H9 (cell line): ENCODE measurements around the gene TCF7L2. TPM values are rescaled to one million over a fixed set of nuclear protein-coding genes. Genes with fewer than 3 reads are reported as not detected.

ENCODE experiments used
- DNase-seq: peaks from one replicate; pipeline ENCODE4 v3.0.0-alpha.2; 2017
- H2AFZ ChIP-seq: one replicate; pipeline ENCODE4 v1.6.1; 2013; ENCODE audit warnings: mild to moderate bottlenecking, low read length, control low read depth, moderate library complexity
- H2AK5ac ChIP-seq: 2 replicates; pipeline ENCODE4 v1.6.1; 2013; ENCODE audit warnings: low read length, control low read depth, mixed read lengths; ENCODE audit not compliant: insufficient read length
- H2BK120ac ChIP-seq: one replicate; pipeline ENCODE4 v1.6.1; 2013; ENCODE audit warnings: low read depth, mild to moderate bottlenecking, low read length, control low read depth, inconsistent platforms; ENCODE audit not compliant: poor library complexity, severe bottlenecking
- H2BK12ac ChIP-seq: 2 replicates; pipeline ENCODE4 v1.6.1; 2013; ENCODE audit warnings: low read length, control low read depth, mixed read lengths, low read depth; ENCODE audit not compliant: insufficient read length
- H2BK15ac ChIP-seq: 2 replicates; pipeline ENCODE4 v1.6.1; 2013; ENCODE audit warnings: low read depth, low read length, control low read depth
- H2BK20ac ChIP-seq: one replicate; pipeline ENCODE4 v1.6.1; 2013; ENCODE audit warnings: low read depth, mild to moderate bottlenecking, low read length, control low read depth, inconsistent platforms; ENCODE audit not compliant: poor library complexity, severe bottlenecking
- H2BK5ac ChIP-seq: 2 replicates; pipeline ENCODE4 v1.6.1; 2013; ENCODE audit warnings: low read length, control low read depth, mixed read lengths; ENCODE audit not compliant: insufficient read length
- H3K14ac ChIP-seq: 2 replicates; pipeline ENCODE4 v1.6.1; 2013; ENCODE audit warnings: low read length, control low read depth; ENCODE audit not compliant: insufficient read depth
- H3K18ac ChIP-seq: 2 replicates; pipeline ENCODE4 v1.6.1; 2013; ENCODE audit warnings: low read depth, mild to moderate bottlenecking, mixed read lengths, low read length, control low read depth; ENCODE audit not compliant: insufficient read length
- H3K23ac ChIP-seq: 2 replicates; pipeline ENCODE4 v1.6.1; 2013; ENCODE audit warnings: low read length, control low read depth, mixed read lengths, low read depth; ENCODE audit not compliant: insufficient read length
- H3K23me2 ChIP-seq: 2 replicates; pipeline ENCODE4 v1.6.1; 2013; ENCODE audit warnings: low read depth, mild to moderate bottlenecking, mixed read lengths, low read length, control low read depth; ENCODE audit not compliant: insufficient read length, poor library complexity, severe bottlenecking
- H3K27ac ChIP-seq: 2 replicates; pipeline ENCODE4 v1.5.1; 2013; ENCODE audit warnings: low read length, control low read depth, mixed read lengths, low read depth; ENCODE audit not compliant: insufficient read length
- H3K27me3 ChIP-seq: 2 replicates; pipeline ENCODE4 v1.6.1; 2013; ENCODE audit warnings: low read length, control low read depth, inconsistent platforms; ENCODE audit not compliant: insufficient read depth
- H3K4ac ChIP-seq: 2 replicates; pipeline ENCODE4 v1.6.1; 2013; ENCODE audit warnings: low read depth, mild to moderate bottlenecking, control low read depth, inconsistent platforms, low read length, moderate library complexity
- H3K4me1 ChIP-seq: 2 replicates; pipeline ENCODE4 v1.6.1; 2013; ENCODE audit warnings: low read length, control low read depth, inconsistent platforms; ENCODE audit not compliant: insufficient read depth
- H3K4me2 ChIP-seq: 2 replicates; pipeline ENCODE4 v1.6.1; 2013; ENCODE audit warnings: low read length, control low read depth, mixed read lengths; ENCODE audit not compliant: insufficient read length, insufficient read depth
- H3K56ac ChIP-seq: 2 replicates; pipeline ENCODE4 v1.6.1; 2013; ENCODE audit warnings: low read depth, mild to moderate bottlenecking, mixed read lengths, low read length, control low read depth; ENCODE audit not compliant: insufficient read length
- H3K79me1 ChIP-seq: 2 replicates; pipeline ENCODE4 v1.6.1; 2013; ENCODE audit warnings: low read depth, mild to moderate bottlenecking, moderate library complexity, low read length, control low read depth, inconsistent platforms; ENCODE audit not compliant: insufficient read depth, poor library complexity, severe bottlenecking
- H3K79me2 ChIP-seq: 2 replicates; pipeline ENCODE4 v1.6.1; 2013; ENCODE audit warnings: low read length, control low read depth, inconsistent platforms; ENCODE audit not compliant: insufficient read depth
- H3K9ac ChIP-seq: 2 replicates; pipeline ENCODE4 v1.6.1; 2013; ENCODE audit warnings: low read length, control low read depth, mixed read lengths; ENCODE audit not compliant: insufficient read length; ENCODE audit errors: extremely low read depth
- H3K9me3 ChIP-seq: one replicate; pipeline ENCODE4 v1.6.1; 2013; ENCODE audit warnings: low read depth, low read length, inconsistent platforms; ENCODE audit not compliant: control insufficient read depth
- H3T11ph ChIP-seq: one replicate; pipeline ENCODE4 v1.6.1; 2013; ENCODE audit warnings: mild to moderate bottlenecking, low read length, control low read depth, inconsistent platforms
- H4K20me1 ChIP-seq: one replicate; pipeline ENCODE4 v1.6.1; 2013; ENCODE audit not compliant: control insufficient read depth, insufficient read length, insufficient read depth
- H4K5ac ChIP-seq: 2 replicates; pipeline ENCODE4 v1.6.1; 2013; ENCODE audit warnings: low read depth, mild to moderate bottlenecking, mixed read lengths, low read length, control low read depth; ENCODE audit not compliant: insufficient read length
- H4K8ac ChIP-seq: replicated peaks from 2 replicates; pipeline ENCODE4 v1.6.1; 2013; ENCODE audit warnings: low read length, control low read depth, mixed read lengths, low read depth; ENCODE audit not compliant: insufficient read length
- H4K91ac ChIP-seq: 2 replicates; pipeline ENCODE4 v1.6.1; 2013; ENCODE audit warnings: low read depth, mild to moderate bottlenecking, moderate library complexity, mixed read lengths, low read length, control low read depth; ENCODE audit not compliant: insufficient read length
- H3K27ac Mint-ChIP-seq, 3 experiments: 2 replicates in 2 of 3; 3 replicates in 1 of 3; pipeline ENCODE4 v1.8.0; 2020 to 2021; ENCODE audit warnings: mixed read lengths in 3 of 3, mild to moderate bottlenecking in 1 of 3, moderate library complexity in 1 of 3
- H3K27me3 Mint-ChIP-seq: 2 replicates; pipeline ENCODE4 v1.8.0; 2021; ENCODE audit warnings: low read depth, mild to moderate bottlenecking, moderate library complexity, mixed read lengths
- H3K36me3 Mint-ChIP-seq, 3 experiments: 2 replicates in 2 of 3; 3 replicates in 1 of 3; pipeline ENCODE4 v1.8.0; 2020 to 2021; ENCODE audit warnings: low read depth in 3 of 3, mixed read lengths in 3 of 3; ENCODE audit not compliant: insufficient read depth in 1 of 3
- H3K4me1 Mint-ChIP-seq, 2 experiments: 2 replicates each; pipeline ENCODE4 v1.8.0; 2020; ENCODE audit warnings: mixed read lengths in 2 of 2
- H3K4me3 Mint-ChIP-seq, 2 experiments: 2 replicates in 1 of 2; 3 replicates in 1 of 2; pipeline ENCODE4 v1.8.0; 2020 to 2021; ENCODE audit warnings: mild to moderate bottlenecking in 2 of 2, mixed read lengths in 2 of 2, moderate library complexity in 1 of 2
- H3K9me3 Mint-ChIP-seq, 2 experiments: 2 replicates in 1 of 2; 3 replicates in 1 of 2; pipeline ENCODE4 v1.8.0; 2020; ENCODE audit warnings: mild to moderate bottlenecking in 2 of 2, mixed read lengths in 2 of 2, moderate library complexity in 1 of 2
- WGBS: extraction: QIAGEN DNeasy Blood & Tissue Kit; methylation state at CpG from one replicate; pipeline ENCODE4 v1.1.7; 2013; ENCODE audit warnings: missing lambda C conversion rate, low lambda C conversion rate, mixed read lengths; ENCODE audit not compliant: insufficient read length; ENCODE audit errors: extremely low coverage; 5-methylcytosine and 5-hydroxymethylcytosine counted together
- total RNA-seq: library from RNA; stranded (reverse); gene quantifications from 2 replicates; pipeline ENCODE4 v1.2.1, GENCODE V29; 2021
- TF ChIP-seq, protein P1 (sequence below): fragments of 200-600 bp; sonication (generic); conservative IDR thresholded peaks from 3 replicates; pipeline ENCODE4 v1.8.0; 2021; ENCODE audit warnings: antibody characterized with exemption, mild to moderate bottlenecking

TCF7L2 gene
- total RNA-seq, 1 experiment from 2014 or later: 71.1 TPM

DNA sequence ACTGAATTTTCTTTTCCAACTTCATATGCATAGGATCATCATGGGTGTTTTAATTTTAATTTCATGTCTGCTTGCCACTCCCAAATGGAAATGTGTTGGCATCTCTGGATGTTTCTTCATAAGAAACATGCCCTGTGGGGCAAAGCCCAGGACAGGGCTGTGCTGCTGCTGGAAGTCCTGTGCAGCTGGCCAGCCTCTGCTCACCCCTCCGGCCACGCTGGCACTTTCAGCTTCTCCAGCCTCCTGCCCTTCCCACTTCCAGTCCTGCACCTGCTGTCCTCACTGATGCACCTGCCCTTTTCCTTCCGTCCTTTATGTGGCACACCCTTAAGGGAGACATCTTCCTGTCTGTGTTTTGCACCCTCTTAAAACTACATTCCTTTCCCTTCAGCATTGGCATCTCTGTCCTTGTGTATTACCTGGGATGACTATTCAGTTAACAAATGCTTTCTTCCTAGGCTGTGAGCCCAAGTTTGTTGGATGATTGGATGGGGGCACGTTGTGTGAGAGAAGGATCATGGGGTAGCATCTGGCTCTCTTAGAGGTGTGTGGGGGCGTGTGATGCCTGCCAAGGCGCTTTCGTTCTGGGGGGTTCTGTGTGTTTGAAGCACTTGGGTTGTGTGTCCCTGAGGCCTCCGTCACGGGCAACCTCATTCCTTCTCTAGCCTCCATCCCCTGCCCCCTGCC is 56.8 kb downstream of the TCF7L2 start:
- no peak overlapping the region for H4K91ac ChIP-seq
- no peak overlapping the region for H3K18ac ChIP-seq
- H3K79me2 ChIP-seq: peaks cover 58% of the 10 kb centered on the region
- Mint-ChIP-seq H3K27me3 (no peaks in the 10 kb centered on the region), H3K27ac (peak overlapping the region in 1 of 3 experiments; percentile 52; a peak in 2 of 7 replicates), H3K36me3 (peaks cover 36 to 69% (median 64%) of the 10 kb centered on the region in 3 experiments), H3K9me3 (no peaks in the 10 kb centered on the region; a peak in 2 of 5 replicates), H3K4me1 (peaks cover 74 to 84% of the 10 kb centered on the region in 2 experiments), H3K4me3 (no peak overlapping the region)
- no peak overlapping the region for H2BK15ac ChIP-seq
- H3K23me2 ChIP-seq: no peaks in the 10 kb centered on the region
- DNase-seq: no peak
- H4K8ac ChIP-seq: no peak overlapping the region
- no peak overlapping the region for H3K23ac ChIP-seq
- H3T11ph ChIP-seq: no peak overlapping the region
- peaks cover 20% of the 10 kb centered on the region for H3K79me1 ChIP-seq
- no peak overlapping the region for H4K5ac ChIP-seq
- H2AK5ac ChIP-seq: no peak overlapping the region
- no peak overlapping the region for H3K14ac ChIP-seq
- no peak overlapping the region for H3K56ac ChIP-seq
- H3K4me2 ChIP-seq: no peak overlapping the region
- no peak overlapping the region for H2BK20ac ChIP-seq
- H3K9ac ChIP-seq: no peak overlapping the region
- H3K27me3 ChIP-seq: no peaks in the 10 kb centered on the region
- H4K20me1 ChIP-seq: no peaks in the 10 kb centered on the region
- no peak overlapping the region for H2BK5ac ChIP-seq
- no peaks in the 10 kb centered on the region for H3K9me3 ChIP-seq
- TF ChIP-seq, protein P1, sequence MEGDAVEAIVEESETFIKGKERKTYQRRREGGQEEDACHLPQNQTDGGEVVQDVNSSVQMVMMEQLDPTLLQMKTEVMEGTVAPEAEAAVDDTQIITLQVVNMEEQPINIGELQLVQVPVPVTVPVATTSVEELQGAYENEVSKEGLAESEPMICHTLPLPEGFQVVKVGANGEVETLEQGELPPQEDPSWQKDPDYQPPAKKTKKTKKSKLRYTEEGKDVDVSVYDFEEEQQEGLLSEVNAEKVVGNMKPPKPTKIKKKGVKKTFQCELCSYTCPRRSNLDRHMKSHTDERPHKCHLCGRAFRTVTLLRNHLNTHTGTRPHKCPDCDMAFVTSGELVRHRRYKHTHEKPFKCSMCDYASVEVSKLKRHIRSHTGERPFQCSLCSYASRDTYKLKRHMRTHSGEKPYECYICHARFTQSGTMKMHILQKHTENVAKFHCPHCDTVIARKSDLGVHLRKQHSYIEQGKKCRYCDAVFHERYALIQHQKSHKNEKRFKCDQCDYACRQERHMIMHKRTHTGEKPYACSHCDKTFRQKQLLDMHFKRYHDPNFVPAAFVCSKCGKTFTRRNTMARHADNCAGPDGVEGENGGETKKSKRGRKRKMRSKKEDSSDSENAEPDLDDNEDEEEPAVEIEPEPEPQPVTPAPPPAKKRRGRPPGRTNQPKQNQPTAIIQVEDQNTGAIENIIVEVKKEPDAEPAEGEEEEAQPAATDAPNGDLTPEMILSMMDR: no peak
- peaks cover 7% of the 10 kb centered on the region for H3K4me1 ChIP-seq
- no peak overlapping the region for H3K4ac ChIP-seq
- H2BK12ac ChIP-seq: no peak overlapping the region
- H2AFZ ChIP-seq: no peak overlapping the region
- no CpG with 5 or more reads among the region's 9 CpGs for WGBS
- H3K27ac ChIP-seq: no peak overlapping the region
- H2BK120ac ChIP-seq: no peak overlapping the region
